Upper lobe of left lung (tissue), 6 donors: ENCODE data around the gene ATP5ME. TPM values are rescaled to one million over a fixed set of nuclear protein-coding genes. Genes with fewer than 3 reads are reported as not detected.
A peak's percentile ranks its signal among the peaks of the same experiment; 100 is the strongest.

Source experiments
- ATAC-seq, 2 donors: fragments of 200-7000 bp; cut with Tn5 transposase; one replicate each; pipeline ENCODE4 v1.9.1; 2022; ENCODE audit warnings: mild to moderate bottlenecking in 2 of 2, moderate library complexity in 2 of 2; ENCODE audit not compliant: low FRiP score in 2 of 2
- DNase-seq, 2 donors: peaks; one replicate each; pipeline ENCODE4 v3.0.0-alpha.2; 2019 to 2020
- H3K27ac ChIP-seq, 4 donors: fragments of 200-600 bp; sonication (generic); one replicate each; pipeline ENCODE4 v1.5.1; 2016 to 2019
- H3K27me3 ChIP-seq, 4 donors: fragments of 200-600 bp; sonication (generic); one replicate each; pipeline ENCODE4 v1.5.1; 2017 to 2019
- H3K36me3 ChIP-seq, 4 donors: fragments of 200-600 bp; sonication (generic); one replicate each; pipeline ENCODE4 v1.5.1; 2016 to 2019
- H3K4me1 ChIP-seq, 4 donors: fragments of 200-600 bp; sonication (generic); one replicate each; pipeline ENCODE4 v1.5.1; 2018 to 2019
- H3K4me3 ChIP-seq, 4 donors: fragments of 200-600 bp; sonication (generic); one replicate each; pipeline ENCODE4 v1.5.1; 2017 to 2019; ENCODE audit warnings: mild to moderate bottlenecking in 2 of 4, moderate library complexity in 1 of 4
- H3K9me3 ChIP-seq, 4 donors: fragments of 200-600 bp; sonication (generic); one replicate each; pipeline ENCODE4 v1.5.1; 2018 to 2019
- EP300 ChIP-seq, 4 donors: sonication (generic); formaldehyde crosslinking; IDR thresholded peaks; one replicate each; pipeline ENCODE4 v1.5.1; 2017; ENCODE audit warnings: antibody characterized with exemption in 4 of 4, control low read depth in 2 of 4
- POLR2A ChIP-seq, 4 donors: fragments of 450-650 bp; IDR thresholded peaks; one replicate each; pipeline ENCODE4 v1.5.1; 2016 to 2017; ENCODE audit warnings: antibody characterized with exemption in 4 of 4, mild to moderate bottlenecking in 2 of 4
- POLR2AphosphoS5 ChIP-seq, 2 donors: sonication (generic); formaldehyde crosslinking; IDR thresholded peaks; one replicate each; pipeline ENCODE4 v1.5.1; 2017; ENCODE audit warnings: antibody characterized with exemption in 2 of 2
- WGBS, 2 donors: methylation state at CpG; one replicate each; pipeline ENCODE4 v1.1.5; 2017 to 2018; 5-methylcytosine and 5-hydroxymethylcytosine counted together
- total RNA-seq, 6 donors: library from RNA; depleted of rRNA in 4 of 6; stranded (reverse); fragments of >200 nt in 4 of 6; gene quantifications; one replicate each; pipeline versions ENCODE4 v1.1.0 to v1.2.1, GENCODE V29; 2016 to 2021
- TF ChIP-seq, protein P1 (sequence below), 6 experiments: fragments of 450-650 bp in 4 of 6; fragments of 200-600 bp in 2 of 6; sonication (generic) in 2 of 6; IDR thresholded peaks; one replicate each; pipeline ENCODE4 v1.5.1; 2016 to 2019; ENCODE audit warnings: antibody characterized with exemption in 6 of 6
- donor health status: DM: no; HTN: no; CAD: no; lungs with moderate emphysema.
- donor health status: DM: no; HTN: yes; CAD: no; lungs with severe emphysema.

The ATP5ME gene
- total RNA-seq, 6 donors from 2014 or later: 22.6 to 216 (median 106) TPM

- ATAC-seq (no peak), DNase-seq (peak in 1 of 2 donors; percentile 70)
- peaks cover 0 to 14% (median 6%) of the 10 kb centered on the region in 4 donors for H3K27me3 ChIP-seq
- 66 to 72% methylated on average over 17 to 18 of the region's 18 CpGs for WGBS, 2 donors
- H3K4me3 ChIP-seq: no peak overlapping the region
- no peak overlapping the region for H3K27ac ChIP-seq
- peaks cover 0 to 8% (median 0%) of the 10 kb centered on the region in 4 donors for H3K4me1 ChIP-seq
- no peaks in the 10 kb centered on the region for H3K36me3 ChIP-seq
- TF ChIP-seq POLR2A (IDR thresholded peaks at IDR 0.05): no peak
- TF ChIP-seq, protein P1, sequence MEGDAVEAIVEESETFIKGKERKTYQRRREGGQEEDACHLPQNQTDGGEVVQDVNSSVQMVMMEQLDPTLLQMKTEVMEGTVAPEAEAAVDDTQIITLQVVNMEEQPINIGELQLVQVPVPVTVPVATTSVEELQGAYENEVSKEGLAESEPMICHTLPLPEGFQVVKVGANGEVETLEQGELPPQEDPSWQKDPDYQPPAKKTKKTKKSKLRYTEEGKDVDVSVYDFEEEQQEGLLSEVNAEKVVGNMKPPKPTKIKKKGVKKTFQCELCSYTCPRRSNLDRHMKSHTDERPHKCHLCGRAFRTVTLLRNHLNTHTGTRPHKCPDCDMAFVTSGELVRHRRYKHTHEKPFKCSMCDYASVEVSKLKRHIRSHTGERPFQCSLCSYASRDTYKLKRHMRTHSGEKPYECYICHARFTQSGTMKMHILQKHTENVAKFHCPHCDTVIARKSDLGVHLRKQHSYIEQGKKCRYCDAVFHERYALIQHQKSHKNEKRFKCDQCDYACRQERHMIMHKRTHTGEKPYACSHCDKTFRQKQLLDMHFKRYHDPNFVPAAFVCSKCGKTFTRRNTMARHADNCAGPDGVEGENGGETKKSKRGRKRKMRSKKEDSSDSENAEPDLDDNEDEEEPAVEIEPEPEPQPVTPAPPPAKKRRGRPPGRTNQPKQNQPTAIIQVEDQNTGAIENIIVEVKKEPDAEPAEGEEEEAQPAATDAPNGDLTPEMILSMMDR (IDR thresholded peaks at IDR 0.05): no peak
- TF ChIP-seq POLR2AphosphoS5 (IDR thresholded peaks at IDR 0.05): no peak
- TF ChIP-seq EP300 (IDR thresholded peaks at IDR 0.05): no peak
- no peaks in the 10 kb centered on the region for H3K9me3 ChIP-seq
Observed at GRCh38 chr4:650461-650860, 23.6 kb downstream of the ATP5ME start.

- no peak overlapping the region for H3K4me3 ChIP-seq
- H3K27me3 ChIP-seq: peaks cover 0 to 14% (median 6%) of the 10 kb centered on the region in 4 donors
- 86 to 92% methylated on average over 2 to 13 of the region's 13 CpGs for WGBS, 2 donors
- TF ChIP-seq EP300 (IDR thresholded peaks at IDR 0.05): no peak
- TF ChIP-seq, protein P1 (IDR thresholded peaks at IDR 0.05): no peak
- ATAC-seq (no peak), DNase-seq (no peak)
- peaks cover 0 to 8% (median 0%) of the 10 kb centered on the region in 4 donors for H3K4me1 ChIP-seq
- H3K27ac ChIP-seq: no peak overlapping the region
- H3K36me3 ChIP-seq: no peaks in the 10 kb centered on the region
- H3K9me3 ChIP-seq: no peaks in the 10 kb centered on the region
Observed at GRCh38 chr4:649751-650310, 24.2 kb downstream of the ATP5ME start.

DNA sequence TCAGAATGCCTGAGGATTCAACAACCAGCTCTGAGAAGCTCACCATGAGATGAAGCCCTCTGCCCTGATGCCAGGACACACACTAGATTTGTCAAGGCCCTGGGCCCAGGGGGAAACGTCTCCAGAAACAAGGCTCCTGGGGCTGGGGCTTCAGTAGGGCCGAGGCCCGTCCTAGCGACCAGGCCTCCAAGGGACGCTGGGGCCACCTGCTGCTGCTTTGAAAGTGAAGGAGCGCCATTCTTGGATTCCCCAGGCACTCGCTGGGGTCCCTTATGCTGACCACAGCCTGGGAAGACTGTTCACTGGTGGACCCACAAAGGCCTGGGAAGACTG, 24.8 kb downstream of the ATP5ME start:
- WGBS, 2 donors: 85% methylated on average over 7 of the region's 7 CpGs; no CpG with 5 or more reads in 1 of the 2 donors
- Histone ChIP-seq H3K36me3 (no peaks in the 10 kb centered on the region), H3K27me3 (peaks cover 0 to 14% (median 6%) of the 10 kb centered on the region in 4 donors), H3K4me1 (peaks cover 0 to 8% (median 0%) of the 10 kb centered on the region in 4 donors), H3K27ac (no peak overlapping the region), H3K9me3 (no peaks in the 10 kb centered on the region), H3K4me3 (no peak overlapping the region)
- no peak for TF ChIP-seq POLR2AphosphoS5 (IDR thresholded peaks at IDR 0.05)
- TF ChIP-seq, protein P1 (IDR thresholded peaks at IDR 0.05): no peak
- TF ChIP-seq POLR2A (IDR thresholded peaks at IDR 0.05): no peak
- DNase-seq (no peak), ATAC-seq (no peak)

- Histone ChIP-seq H3K36me3 (no peaks in the 10 kb centered on the region), H3K9me3 (no peaks in the 10 kb centered on the region), H3K27me3 (peaks cover 0 to 14% (median 6%) of the 10 kb centered on the region in 4 donors), H3K4me1 (peaks cover 0 to 8% (median 0%) of the 10 kb centered on the region in 4 donors), H3K4me3 (no peak overlapping the region), H3K27ac (no peak overlapping the region)
- TF ChIP-seq POLR2A (IDR thresholded peaks at IDR 0.05): no peak
- no peak for TF ChIP-seq POLR2AphosphoS5 (IDR thresholded peaks at IDR 0.05)
- TF ChIP-seq EP300 (IDR thresholded peaks at IDR 0.05): no peak
- TF ChIP-seq, protein P1 (IDR thresholded peaks at IDR 0.05): no peak
- no peak for ATAC-seq
- DNase-seq: peak in 1 of 2 donors; percentile 66
- 80 to 89% methylated on average over 7 to 28 of the region's 28 CpGs for WGBS, 2 donors
Observed at GRCh38 chr4:648579-649292, 25.3 kb downstream of the ATP5ME start.
